Prostate gland (tissue), 2 donors: ENCODE data around the gene DYNC2LI1. TPM values are rescaled to one million over a fixed set of nuclear protein-coding genes. Genes with fewer than 3 reads are reported as not detected.

ENCODE experiments used
- DNase-seq: peaks from one replicate; pipeline ENCODE4 v3.0.0-alpha.2; 2019; ENCODE audit warnings: low spot score
- H3K27ac ChIP-seq, 2 donors: fragments of 200-600 bp; sonication (generic); 2 replicates each; pipeline ENCODE4 v1.5.1; 2017 to 2019
- H3K27me3 ChIP-seq: fragments of 200-600 bp; sonication (generic); replicated peaks from 2 replicates; pipeline ENCODE4 v1.5.1; 2019; ENCODE audit not compliant: insufficient read depth
- H3K36me3 ChIP-seq, 2 donors: fragments of 200-600 bp; sonication (generic); 1 replicate in 1 of 2; 2 replicates in 1 of 2; pipeline versions ENCODE4 v1.5.1 to v1.8.1; 2017 to 2019
- H3K4me1 ChIP-seq: fragments of 200-600 bp; sonication (generic); replicated peaks from 2 replicates; pipeline ENCODE4 v1.5.1; 2019
- H3K4me3 ChIP-seq, 2 donors: fragments of 200-600 bp; sonication (generic); 2 replicates each; pipeline ENCODE4 v1.5.1; 2017 to 2019
- H3K9me3 ChIP-seq: fragments of 200-600 bp; sonication (generic); 2 replicates; pipeline ENCODE4 v1.5.1; 2017
- CTCF ChIP-seq, 4 experiments: fragments of 200-600 bp in 2 of 4; fragments of 450-650 bp in 2 of 4; sonication (generic) in 2 of 4; IDR thresholded peaks; 1 replicate in 3 of 4; 2 replicates in 1 of 4; pipeline ENCODE4 v1.5.1; 2016 to 2019; ENCODE audit warnings: antibody characterized with exemption in 4 of 4, mild to moderate bottlenecking in 2 of 4, moderate library complexity in 2 of 4
- POLR2A ChIP-seq: fragments of 450-650 bp; IDR thresholded peaks from one replicate; pipeline ENCODE4 v1.6.1; 2016; ENCODE audit warnings: antibody characterized with exemption, mild to moderate bottlenecking
- POLR2AphosphoS5 ChIP-seq: sonication (generic); formaldehyde crosslinking; IDR thresholded peaks from one replicate; pipeline ENCODE4 v1.6.1; 2017; ENCODE audit warnings: antibody characterized with exemption
- WGBS: methylation state at CpG from one replicate; pipeline ENCODE4 v1.1.5; 2018; 5-methylcytosine and 5-hydroxymethylcytosine counted together
- intact Hi-C: fragments of 100-400 bp; cut with DNase I; formaldehyde crosslinking; loops from one replicate; pipeline ENCODE4 v1.14.2; 2022
- total RNA-seq, 2 donors: library from RNA; depleted of rRNA; stranded (reverse); fragments of >200 nt; gene quantifications; one replicate each; pipeline ENCODE4 v1.1.0, GENCODE V29; 2016

DYNC2LI1 gene
- total RNA-seq, 2 donors from 2014 or later: 26.1 to 27.3 TPM

GRCh38 chr2:43838560-43839267 is 64.9 kb downstream of the DYNC2LI1 start, which contains the start of the genes ABCG5 and ABCG8:
TSS of gene ABCG5 (minus strand) at chr2:43838839. CDS start at chr2:43838679, 160 bp downstream.
TSS of gene ABCG8 (plus strand) at chr2:43838971. CDS start at chr2:43839054, 83 bp downstream.
- WGBS: 83% methylated on average over 19 of the region's 20 CpGs
- no peak within 1 kb of the TSS for H3K27ac ChIP-seq
- no peaks in the 10 kb centered on the region for H3K27me3 ChIP-seq
- DNase-seq: no peak
- no peaks in the 10 kb centered on the region for H3K36me3 ChIP-seq
- no peaks in the 10 kb centered on the region for H3K4me1 ChIP-seq
- no peak within 1 kb of the TSS for H3K4me3 ChIP-seq
- TF ChIP-seq CTCF (IDR thresholded peaks at IDR 0.05) (no peak), POLR2A (no peak), POLR2AphosphoS5 (no peak)
- intact Hi-C loops: no loop called here
- H3K9me3 ChIP-seq: no peaks in the 10 kb centered on the region

- intact Hi-C loops: no loop called here
- no peak for TF ChIP-seq POLR2AphosphoS5
- TF ChIP-seq CTCF (IDR thresholded peaks at IDR 0.05): no peak
- no peak for TF ChIP-seq POLR2A
- no peak overlapping the region for H3K27ac ChIP-seq
Observed at GRCh38 chr2:43839776-43840564, 66.1 kb downstream of the DYNC2LI1 start.

GRCh38 chr2:43840965-43841364 is 67.1 kb downstream of the DYNC2LI1 start:
- no peak overlapping the region for H3K4me3 ChIP-seq
- intact Hi-C loops: no loop called here
- TF ChIP-seq POLR2AphosphoS5 (no peak), CTCF (IDR thresholded peaks at IDR 0.05) (no peak), POLR2A (no peak)
- H3K27me3 ChIP-seq: no peaks in the 10 kb centered on the region
- 33% methylated on average over 5 of the region's 5 CpGs for WGBS
- no peak overlapping the region for H3K27ac ChIP-seq
- no peaks in the 10 kb centered on the region for H3K9me3 ChIP-seq
- no peaks in the 10 kb centered on the region for H3K4me1 ChIP-seq
- no peak for DNase-seq
- H3K36me3 ChIP-seq: no peaks in the 10 kb centered on the region

More at GRCh38 chr2:43839776-43840564, 66.1 kb downstream of the DYNC2LI1 start:
- Histone ChIP-seq H3K36me3 (no peaks in the 10 kb centered on the region), H3K4me1 (no peaks in the 10 kb centered on the region), H3K4me3 (no peak overlapping the region), H3K27me3 (no peaks in the 10 kb centered on the region), H3K9me3 (no peaks in the 10 kb centered on the region)
- DNase-seq: no peak
- whole genome bisulfite sequencing: 84% methylated on average over 14 of the region's 14 CpGs

GRCh38 chr2:43841949-43842865 is 68.4 kb downstream of the DYNC2LI1 start:
- intact Hi-C loops: no loop called here
- Histone ChIP-seq H3K27ac (no peak overlapping the region), H3K4me3 (no peak overlapping the region), H3K27me3 (no peaks in the 10 kb centered on the region), H3K9me3 (no peaks in the 10 kb centered on the region), H3K4me1 (no peaks in the 10 kb centered on the region), H3K36me3 (no peaks in the 10 kb centered on the region)
- TF ChIP-seq CTCF (IDR thresholded peaks at IDR 0.05) (no peak), POLR2A (no peak), POLR2AphosphoS5 (no peak)
- DNase-seq: no peak
- 93% methylated on average over 14 of the region's 14 CpGs for WGBS
